Neural progenitor cell (in vitro differentiated cells): ENCODE data around the gene DNAJC9. TPM values are rescaled to one million over a fixed set of nuclear protein-coding genes. Genes with fewer than 3 reads are reported as not detected.

ENCODE experiments used
- DNase-seq: peaks from one replicate; pipeline ENCODE4 v3.0.0-alpha.2; 2016; ENCODE audit warnings: low spot score
- H2AFZ ChIP-seq: fragments of 200-600 bp; sonication (generic); replicated peaks from 2 replicates; pipeline ENCODE4 v1.6.1; 2016; ENCODE audit warnings: antibody characterized with exemption
- H3F3A ChIP-seq: fragments of 200-600 bp; sonication (generic); 2 replicates; pipeline ENCODE4 v1.6.1; 2016; ENCODE audit warnings: antibody characterized with exemption, low read depth
- H3K27ac ChIP-seq: fragments of 200-600 bp; sonication (generic); 2 replicates; pipeline ENCODE4 v1.5.1; 2016; ENCODE audit warnings: mild to moderate bottlenecking
- H3K27me3 ChIP-seq: fragments of 200-600 bp; sonication (generic); 2 replicates; pipeline ENCODE4 v1.6.1; 2016; ENCODE audit warnings: mild to moderate bottlenecking, moderate library complexity
- H3K36me3 ChIP-seq: fragments of 200-600 bp; sonication (generic); 2 replicates; pipeline ENCODE4 v1.5.1; 2016
- H3K4me1 ChIP-seq: fragments of 200-600 bp; sonication (generic); 2 replicates; pipeline ENCODE4 v1.6.1; 2016; ENCODE audit warnings: mixed run types
- H3K4me2 ChIP-seq: fragments of 200-600 bp; sonication (generic); 2 replicates; pipeline ENCODE4 v1.6.1; 2016
- H3K4me3 ChIP-seq: fragments of 200-600 bp; sonication (generic); 2 replicates; pipeline ENCODE4 v1.5.1; 2016
- H3K79me2 ChIP-seq: fragments of 200-600 bp; sonication (generic); 2 replicates; pipeline ENCODE4 v1.6.1; 2016; ENCODE audit warnings: low read depth
- H3K9ac ChIP-seq: fragments of 200-600 bp; sonication (generic); 2 replicates; pipeline ENCODE4 v1.6.1; 2016
- H3K9me3 ChIP-seq: fragments of 200-600 bp; sonication (generic); 2 replicates; pipeline ENCODE4 v1.5.1; 2016; ENCODE audit warnings: low read depth
- H4K20me1 ChIP-seq: fragments of 200-600 bp; sonication (generic); 2 replicates; pipeline ENCODE4 v1.6.1; 2016; ENCODE audit warnings: low read depth
- H3K27ac Mint-ChIP-seq: 3 replicates; pipeline ENCODE4 v1.8.0; 2021; ENCODE audit warnings: mixed read lengths
- H3K27me3 Mint-ChIP-seq: 2 replicates; pipeline ENCODE4 v1.8.0; 2022; ENCODE audit warnings: low read depth, mild to moderate bottlenecking, inconsistent platforms, moderate library complexity, mixed read lengths; ENCODE audit not compliant: insufficient read depth
- H3K36me3 Mint-ChIP-seq: 3 replicates; pipeline ENCODE4 v1.8.0; 2021; ENCODE audit warnings: mixed read lengths
- H3K4me1 Mint-ChIP-seq: 3 replicates; pipeline ENCODE4 v1.8.0; 2021; ENCODE audit warnings: mixed read lengths
- H3K4me3 Mint-ChIP-seq: 3 replicates; pipeline ENCODE4 v1.8.0; 2021; ENCODE audit warnings: mild to moderate bottlenecking, moderate library complexity, mixed read lengths
- H3K9me3 Mint-ChIP-seq: 3 replicates; pipeline ENCODE4 v1.8.0; 2020; ENCODE audit warnings: mixed read lengths
- EZH2 ChIP-seq: fragments of 200-600 bp; sonication (generic); IDR thresholded peaks from 2 replicates; pipeline ENCODE4 v1.6.1; 2017; ENCODE audit warnings: antibody characterized with exemption, mild to moderate bottlenecking, moderate library complexity
- EZH2phosphoT487 ChIP-seq: fragments of 200-600 bp; sonication (generic); IDR thresholded peaks from 2 replicates; pipeline ENCODE4 v1.6.1; 2017; ENCODE audit warnings: antibody characterized with exemption
- total RNA-seq: library from RNA; depleted of rRNA; stranded (reverse); fragments of >200 nt; gene quantifications from 2 replicates; pipeline ENCODE4 v1.2.3, GENCODE V29; 2015; ENCODE audit warnings: low replicate concordance
- TF ChIP-seq, protein P1 (sequence below): fragments of 200-600 bp; sonication (generic); IDR thresholded peaks from 2 replicates; pipeline ENCODE4 v1.5.1; 2017; ENCODE audit warnings: antibody characterized with exemption, mild to moderate bottlenecking

Gene DNAJC9, protein sequence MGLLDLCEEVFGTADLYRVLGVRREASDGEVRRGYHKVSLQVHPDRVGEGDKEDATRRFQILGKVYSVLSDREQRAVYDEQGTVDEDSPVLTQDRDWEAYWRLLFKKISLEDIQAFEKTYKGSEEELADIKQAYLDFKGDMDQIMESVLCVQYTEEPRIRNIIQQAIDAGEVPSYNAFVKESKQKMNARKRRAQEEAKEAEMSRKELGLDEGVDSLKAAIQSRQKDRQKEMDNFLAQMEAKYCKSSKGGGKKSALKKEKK
- total RNA-seq: 50.8 and 58.0 TPM in 2 replicates

DNA sequence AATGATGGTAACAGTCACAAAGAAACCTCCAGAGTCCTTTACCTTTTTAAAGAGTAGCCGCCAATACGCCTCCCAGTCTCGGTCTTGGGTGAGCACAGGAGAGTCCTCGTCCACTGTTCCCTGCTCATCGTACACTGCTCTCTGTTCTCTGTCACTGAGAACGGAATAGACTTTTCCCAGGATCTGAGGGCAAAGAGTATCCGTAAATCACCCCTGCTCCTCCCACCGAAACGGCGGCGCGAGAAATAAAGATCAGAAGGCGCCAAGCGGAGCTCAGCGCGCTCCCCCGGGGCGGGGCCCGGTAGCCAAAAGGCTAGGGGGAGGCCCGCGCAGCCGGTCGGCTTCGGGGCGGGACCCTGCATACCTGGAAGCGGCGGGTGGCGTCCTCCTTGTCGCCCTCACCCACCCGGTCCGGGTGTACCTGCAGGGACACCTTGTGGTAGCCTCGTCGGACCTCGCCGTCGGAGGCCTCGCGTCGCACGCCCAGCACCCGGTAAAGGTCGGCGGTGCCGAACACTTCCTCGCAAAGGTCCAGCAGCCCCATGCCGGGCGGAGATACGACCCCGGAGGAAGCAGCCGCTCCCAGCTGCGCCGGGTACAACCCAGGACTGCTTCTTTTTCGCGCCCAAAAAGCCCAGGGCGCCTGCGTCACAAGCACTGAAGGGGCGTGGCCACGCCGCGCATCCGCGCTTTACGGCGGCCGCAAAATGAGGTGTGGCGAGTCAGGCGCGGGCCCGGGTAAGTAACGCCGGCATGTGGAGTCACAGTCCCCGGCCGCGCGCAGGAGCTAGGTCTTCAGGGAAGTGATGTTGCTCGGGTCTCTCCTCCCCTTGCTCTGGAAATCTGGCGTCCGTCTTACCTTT, at the start of gene DNAJC9:
TSS of gene DNAJC9 (minus strand) at position 610 of the 863 bp plus-strand sequence. CDS start at position 544, 66 bp downstream.
- peak; percentile 98 for DNase-seq
- Mint-ChIP-seq H3K9me3 (no peaks in the 10 kb centered on the region), H3K27ac (peak within 1 kb of the TSS; percentile 94), H3K36me3 (peaks cover 30% of the 10 kb centered on the region), H3K4me3 (peak within 1 kb of the TSS; percentile 99), H3K27me3 (peaks cover 2% of the 10 kb centered on the region), H3K4me1 (peaks cover 39% of the 10 kb centered on the region)
- H3K27ac ChIP-seq: peak within 1 kb of the TSS; percentile 97
- H3K9ac ChIP-seq: peak within 1 kb of the TSS; percentile 71
- H3K79me2 ChIP-seq: peaks cover 88% of the 10 kb centered on the region
- no peaks in the 10 kb centered on the region for H3K9me3 ChIP-seq
- H2AFZ ChIP-seq: peak within 1 kb of the TSS; percentile 42
- H3K27me3 ChIP-seq: no peaks in the 10 kb centered on the region
- peak within 1 kb of the TSS; percentile 99 for H3K4me2 ChIP-seq
- peaks cover 47% of the 10 kb centered on the region for H3F3A ChIP-seq
- TF ChIP-seq, protein P1, sequence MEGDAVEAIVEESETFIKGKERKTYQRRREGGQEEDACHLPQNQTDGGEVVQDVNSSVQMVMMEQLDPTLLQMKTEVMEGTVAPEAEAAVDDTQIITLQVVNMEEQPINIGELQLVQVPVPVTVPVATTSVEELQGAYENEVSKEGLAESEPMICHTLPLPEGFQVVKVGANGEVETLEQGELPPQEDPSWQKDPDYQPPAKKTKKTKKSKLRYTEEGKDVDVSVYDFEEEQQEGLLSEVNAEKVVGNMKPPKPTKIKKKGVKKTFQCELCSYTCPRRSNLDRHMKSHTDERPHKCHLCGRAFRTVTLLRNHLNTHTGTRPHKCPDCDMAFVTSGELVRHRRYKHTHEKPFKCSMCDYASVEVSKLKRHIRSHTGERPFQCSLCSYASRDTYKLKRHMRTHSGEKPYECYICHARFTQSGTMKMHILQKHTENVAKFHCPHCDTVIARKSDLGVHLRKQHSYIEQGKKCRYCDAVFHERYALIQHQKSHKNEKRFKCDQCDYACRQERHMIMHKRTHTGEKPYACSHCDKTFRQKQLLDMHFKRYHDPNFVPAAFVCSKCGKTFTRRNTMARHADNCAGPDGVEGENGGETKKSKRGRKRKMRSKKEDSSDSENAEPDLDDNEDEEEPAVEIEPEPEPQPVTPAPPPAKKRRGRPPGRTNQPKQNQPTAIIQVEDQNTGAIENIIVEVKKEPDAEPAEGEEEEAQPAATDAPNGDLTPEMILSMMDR: peak; percentile 16
- no peak for TF ChIP-seq EZH2phosphoT487
- no peak for TF ChIP-seq EZH2
- peaks cover 19% of the 10 kb centered on the region for H3K4me1 ChIP-seq
- peaks cover 18% of the 10 kb centered on the region for H3K36me3 ChIP-seq
- peaks cover 17% of the 10 kb centered on the region for H4K20me1 ChIP-seq
- H3K4me3 ChIP-seq: peak within 1 kb of the TSS; percentile 96

DNA sequence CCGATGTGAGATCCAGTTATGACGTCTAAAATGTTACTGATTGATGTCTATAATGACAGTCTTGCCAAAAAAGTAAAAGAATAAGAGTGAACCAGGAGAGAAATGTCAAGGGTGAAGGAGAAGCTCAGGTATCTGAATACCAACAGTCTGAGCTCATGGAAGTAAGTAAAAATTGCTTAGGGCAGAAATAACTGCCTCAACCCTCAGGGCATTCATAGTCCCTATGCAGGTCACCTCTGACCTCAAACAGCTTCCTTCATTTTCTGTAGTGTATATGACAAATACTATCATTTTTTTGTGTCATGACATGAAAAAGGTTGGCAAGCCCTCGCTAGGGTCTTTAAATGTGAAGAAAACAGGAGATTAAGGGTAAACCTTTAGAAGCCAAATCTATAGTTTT, 46.4 kb upstream of the DNAJC9 start:
- no peak for DNase-seq
- no peaks in the 10 kb centered on the region for H4K20me1 ChIP-seq
- no peaks in the 10 kb centered on the region for H3K4me1 Mint-ChIP-seq
- H3K36me3 Mint-ChIP-seq: no peaks in the 10 kb centered on the region
- no peaks in the 10 kb centered on the region for H3F3A ChIP-seq
- no peak overlapping the region for H3K4me3 Mint-ChIP-seq
- no peaks in the 10 kb centered on the region for H3K9me3 Mint-ChIP-seq
- H3K79me2 ChIP-seq: no peaks in the 10 kb centered on the region
- no peaks in the 10 kb centered on the region for H3K4me1 ChIP-seq
- no peak for TF ChIP-seq EZH2
- TF ChIP-seq, protein P1: no peak
- TF ChIP-seq EZH2phosphoT487: no peak
- H3K27me3 Mint-ChIP-seq: no peaks in the 10 kb centered on the region
- no peak overlapping the region for H3K4me3 ChIP-seq
- no peaks in the 10 kb centered on the region for H3K36me3 ChIP-seq
- peaks cover 4% of the 10 kb centered on the region for H3K27me3 ChIP-seq
- no peak overlapping the region for H3K27ac ChIP-seq
- H3K9ac ChIP-seq: no peak overlapping the region
- H2AFZ ChIP-seq: no peak overlapping the region
- no peak overlapping the region for H3K4me2 ChIP-seq
- H3K27ac Mint-ChIP-seq: no peak overlapping the region
- no peaks in the 10 kb centered on the region for H3K9me3 ChIP-seq

DNA sequence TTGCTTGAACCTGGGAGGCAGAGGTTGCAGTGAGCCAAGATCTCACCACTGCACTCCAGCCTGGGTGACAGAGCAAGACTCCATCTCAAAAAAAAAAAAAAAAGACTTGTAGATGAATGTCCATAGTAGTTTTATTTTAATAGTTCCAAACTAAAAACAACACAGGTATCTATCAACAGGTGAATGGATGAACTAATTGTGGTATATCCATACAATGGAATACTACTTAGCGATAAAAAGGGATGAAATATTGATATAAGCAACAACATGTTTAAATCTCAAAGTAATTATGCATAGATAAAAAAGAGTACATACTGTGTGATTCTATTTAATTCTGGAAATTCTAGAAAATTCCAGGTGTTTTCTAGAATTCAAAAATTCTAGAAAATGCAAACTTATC, 42.9 kb upstream of the DNAJC9 start:
- no peaks in the 10 kb centered on the region for H3K4me1 Mint-ChIP-seq
- no peak overlapping the region for H3K27ac ChIP-seq
- H3K4me3 ChIP-seq: no peak overlapping the region
- no peak overlapping the region for H2AFZ ChIP-seq
- no peaks in the 10 kb centered on the region for H3K36me3 ChIP-seq
- no peaks in the 10 kb centered on the region for H3K4me1 ChIP-seq
- H3K27ac Mint-ChIP-seq: no peak overlapping the region
- H3K36me3 Mint-ChIP-seq: no peaks in the 10 kb centered on the region
- no peaks in the 10 kb centered on the region for H4K20me1 ChIP-seq
- no peak for DNase-seq
- H3K9me3 Mint-ChIP-seq: no peaks in the 10 kb centered on the region
- no peaks in the 10 kb centered on the region for H3K9me3 ChIP-seq
- H3F3A ChIP-seq: no peaks in the 10 kb centered on the region
- H3K27me3 ChIP-seq: no peaks in the 10 kb centered on the region
- H3K27me3 Mint-ChIP-seq: no peaks in the 10 kb centered on the region
- no peak overlapping the region for H3K9ac ChIP-seq
- no peak overlapping the region for H3K4me2 ChIP-seq
- no peak overlapping the region for H3K4me3 Mint-ChIP-seq
- no peaks in the 10 kb centered on the region for H3K79me2 ChIP-seq
- TF ChIP-seq EZH2phosphoT487: no peak
- TF ChIP-seq, protein P1: no peak
